H9 (cell line): ENCODE measurements around the gene PPM1B. TPM values are rescaled to one million over a fixed set of nuclear protein-coding genes. Genes with fewer than 3 reads are reported as not detected.

ENCODE experiments used
- DNase-seq: peaks from one replicate; pipeline ENCODE4 v3.0.0-alpha.2; 2017
- H2AFZ ChIP-seq: one replicate; pipeline ENCODE4 v1.6.1; 2013; ENCODE audit warnings: mild to moderate bottlenecking, low read length, control low read depth, moderate library complexity
- H2AK5ac ChIP-seq: 2 replicates; pipeline ENCODE4 v1.6.1; 2013; ENCODE audit warnings: low read length, control low read depth, mixed read lengths; ENCODE audit not compliant: insufficient read length
- H2BK120ac ChIP-seq: one replicate; pipeline ENCODE4 v1.6.1; 2013; ENCODE audit warnings: low read depth, mild to moderate bottlenecking, low read length, control low read depth, inconsistent platforms; ENCODE audit not compliant: poor library complexity, severe bottlenecking
- H2BK12ac ChIP-seq: 2 replicates; pipeline ENCODE4 v1.6.1; 2013; ENCODE audit warnings: low read length, control low read depth, mixed read lengths, low read depth; ENCODE audit not compliant: insufficient read length
- H2BK15ac ChIP-seq: 2 replicates; pipeline ENCODE4 v1.6.1; 2013; ENCODE audit warnings: low read depth, low read length, control low read depth
- H2BK20ac ChIP-seq: one replicate; pipeline ENCODE4 v1.6.1; 2013; ENCODE audit warnings: low read depth, mild to moderate bottlenecking, low read length, control low read depth, inconsistent platforms; ENCODE audit not compliant: poor library complexity, severe bottlenecking
- H2BK5ac ChIP-seq: 2 replicates; pipeline ENCODE4 v1.6.1; 2013; ENCODE audit warnings: low read length, control low read depth, mixed read lengths; ENCODE audit not compliant: insufficient read length
- H3K14ac ChIP-seq: 2 replicates; pipeline ENCODE4 v1.6.1; 2013; ENCODE audit warnings: low read length, control low read depth; ENCODE audit not compliant: insufficient read depth
- H3K18ac ChIP-seq: 2 replicates; pipeline ENCODE4 v1.6.1; 2013; ENCODE audit warnings: low read depth, mild to moderate bottlenecking, mixed read lengths, low read length, control low read depth; ENCODE audit not compliant: insufficient read length
- H3K23ac ChIP-seq: 2 replicates; pipeline ENCODE4 v1.6.1; 2013; ENCODE audit warnings: low read length, control low read depth, mixed read lengths, low read depth; ENCODE audit not compliant: insufficient read length
- H3K23me2 ChIP-seq: 2 replicates; pipeline ENCODE4 v1.6.1; 2013; ENCODE audit warnings: low read depth, mild to moderate bottlenecking, mixed read lengths, low read length, control low read depth; ENCODE audit not compliant: insufficient read length, poor library complexity, severe bottlenecking
- H3K27ac ChIP-seq: 2 replicates; pipeline ENCODE4 v1.5.1; 2013; ENCODE audit warnings: low read length, control low read depth, mixed read lengths, low read depth; ENCODE audit not compliant: insufficient read length
- H3K27me3 ChIP-seq: 2 replicates; pipeline ENCODE4 v1.6.1; 2013; ENCODE audit warnings: low read length, control low read depth, inconsistent platforms; ENCODE audit not compliant: insufficient read depth
- H3K4ac ChIP-seq: 2 replicates; pipeline ENCODE4 v1.6.1; 2013; ENCODE audit warnings: low read depth, mild to moderate bottlenecking, control low read depth, inconsistent platforms, low read length, moderate library complexity
- H3K4me1 ChIP-seq: 2 replicates; pipeline ENCODE4 v1.6.1; 2013; ENCODE audit warnings: low read length, control low read depth, inconsistent platforms; ENCODE audit not compliant: insufficient read depth
- H3K4me2 ChIP-seq: 2 replicates; pipeline ENCODE4 v1.6.1; 2013; ENCODE audit warnings: low read length, control low read depth, mixed read lengths; ENCODE audit not compliant: insufficient read length, insufficient read depth
- H3K56ac ChIP-seq: 2 replicates; pipeline ENCODE4 v1.6.1; 2013; ENCODE audit warnings: low read depth, mild to moderate bottlenecking, mixed read lengths, low read length, control low read depth; ENCODE audit not compliant: insufficient read length
- H3K79me1 ChIP-seq: 2 replicates; pipeline ENCODE4 v1.6.1; 2013; ENCODE audit warnings: low read depth, mild to moderate bottlenecking, moderate library complexity, low read length, control low read depth, inconsistent platforms; ENCODE audit not compliant: insufficient read depth, poor library complexity, severe bottlenecking
- H3K79me2 ChIP-seq: 2 replicates; pipeline ENCODE4 v1.6.1; 2013; ENCODE audit warnings: low read length, control low read depth, inconsistent platforms; ENCODE audit not compliant: insufficient read depth
- H3K9ac ChIP-seq: 2 replicates; pipeline ENCODE4 v1.6.1; 2013; ENCODE audit warnings: low read length, control low read depth, mixed read lengths; ENCODE audit not compliant: insufficient read length; ENCODE audit errors: extremely low read depth
- H3K9me3 ChIP-seq: one replicate; pipeline ENCODE4 v1.6.1; 2013; ENCODE audit warnings: low read depth, low read length, inconsistent platforms; ENCODE audit not compliant: control insufficient read depth
- H3T11ph ChIP-seq: one replicate; pipeline ENCODE4 v1.6.1; 2013; ENCODE audit warnings: mild to moderate bottlenecking, low read length, control low read depth, inconsistent platforms
- H4K20me1 ChIP-seq: one replicate; pipeline ENCODE4 v1.6.1; 2013; ENCODE audit not compliant: control insufficient read depth, insufficient read length, insufficient read depth
- H4K5ac ChIP-seq: 2 replicates; pipeline ENCODE4 v1.6.1; 2013; ENCODE audit warnings: low read depth, mild to moderate bottlenecking, mixed read lengths, low read length, control low read depth; ENCODE audit not compliant: insufficient read length
- H4K8ac ChIP-seq: replicated peaks from 2 replicates; pipeline ENCODE4 v1.6.1; 2013; ENCODE audit warnings: low read length, control low read depth, mixed read lengths, low read depth; ENCODE audit not compliant: insufficient read length
- H4K91ac ChIP-seq: 2 replicates; pipeline ENCODE4 v1.6.1; 2013; ENCODE audit warnings: low read depth, mild to moderate bottlenecking, moderate library complexity, mixed read lengths, low read length, control low read depth; ENCODE audit not compliant: insufficient read length
- H3K27ac Mint-ChIP-seq, 3 experiments: 2 replicates in 2 of 3; 3 replicates in 1 of 3; pipeline ENCODE4 v1.8.0; 2020 to 2021; ENCODE audit warnings: mixed read lengths in 3 of 3, mild to moderate bottlenecking in 1 of 3, moderate library complexity in 1 of 3
- H3K27me3 Mint-ChIP-seq: 2 replicates; pipeline ENCODE4 v1.8.0; 2021; ENCODE audit warnings: low read depth, mild to moderate bottlenecking, moderate library complexity, mixed read lengths
- H3K36me3 Mint-ChIP-seq, 3 experiments: 2 replicates in 2 of 3; 3 replicates in 1 of 3; pipeline ENCODE4 v1.8.0; 2020 to 2021; ENCODE audit warnings: low read depth in 3 of 3, mixed read lengths in 3 of 3; ENCODE audit not compliant: insufficient read depth in 1 of 3
- H3K4me1 Mint-ChIP-seq, 2 experiments: 2 replicates each; pipeline ENCODE4 v1.8.0; 2020; ENCODE audit warnings: mixed read lengths in 2 of 2
- H3K4me3 Mint-ChIP-seq, 2 experiments: 2 replicates in 1 of 2; 3 replicates in 1 of 2; pipeline ENCODE4 v1.8.0; 2020 to 2021; ENCODE audit warnings: mild to moderate bottlenecking in 2 of 2, mixed read lengths in 2 of 2, moderate library complexity in 1 of 2
- H3K9me3 Mint-ChIP-seq, 2 experiments: 2 replicates in 1 of 2; 3 replicates in 1 of 2; pipeline ENCODE4 v1.8.0; 2020; ENCODE audit warnings: mild to moderate bottlenecking in 2 of 2, mixed read lengths in 2 of 2, moderate library complexity in 1 of 2
- CTCF ChIP-seq: fragments of 200-600 bp; sonication (generic); conservative IDR thresholded peaks from 3 replicates; pipeline ENCODE4 v1.8.0; 2021; ENCODE audit warnings: antibody characterized with exemption, mild to moderate bottlenecking
- WGBS: extraction: QIAGEN DNeasy Blood & Tissue Kit; methylation state at CpG from one replicate; pipeline ENCODE4 v1.1.7; 2013; ENCODE audit warnings: missing lambda C conversion rate, low lambda C conversion rate, mixed read lengths; ENCODE audit not compliant: insufficient read length; ENCODE audit errors: extremely low coverage; 5-methylcytosine and 5-hydroxymethylcytosine counted together
- total RNA-seq: library from RNA; stranded (reverse); gene quantifications from 2 replicates; pipeline ENCODE4 v1.2.1, GENCODE V29; 2021

PPM1B gene
- total RNA-seq, 1 experiment from 2014 or later = 156 TPM

GRCh38 chr2:44267269-44267795 lies 98.7 kb downstream of the PPM1B start:
- Histone ChIP-seq H2AK5ac (no peak overlapping the region), H3T11ph (no peak overlapping the region), H3K23me2 (no peaks in the 10 kb centered on the region), H3K27me3 (no peaks in the 10 kb centered on the region), H2BK15ac (no peak overlapping the region), H3K27ac (no peak overlapping the region), H4K20me1 (no peaks in the 10 kb centered on the region), H3K79me2 (no peaks in the 10 kb centered on the region), H4K8ac (no peak overlapping the region), H3K9me3 (no peaks in the 10 kb centered on the region), H2AFZ (no peak overlapping the region), H2BK5ac (no peak overlapping the region), H3K79me1 (no peaks in the 10 kb centered on the region), H3K4ac (no peak overlapping the region), H3K18ac (no peak overlapping the region), H3K56ac (no peak overlapping the region), H4K91ac (no peak overlapping the region), H3K9ac (no peak overlapping the region), H3K14ac (no peak overlapping the region), H3K4me2 (no peak overlapping the region), H2BK20ac (no peak overlapping the region), H2BK120ac (no peak overlapping the region), H2BK12ac (no peak overlapping the region), H4K5ac (no peak overlapping the region), H3K23ac (no peak overlapping the region), H3K4me1 (no peaks in the 10 kb centered on the region)
- peaks cover 12 to 13% of the 10 kb centered on the region in 2 experiments for H3K4me1 Mint-ChIP-seq
- no peak overlapping the region for H3K4me3 Mint-ChIP-seq
- no CpG with 5 or more reads among the region's 3 CpGs for WGBS
- no peaks in the 10 kb centered on the region for H3K27me3 Mint-ChIP-seq
- peak overlapping the region in 2 of 3 experiments; percentile 6 to 19; a peak in 1 of 7 replicates for H3K27ac Mint-ChIP-seq
- no peaks in the 10 kb centered on the region for H3K9me3 Mint-ChIP-seq
- no peak for TF ChIP-seq CTCF
- no peaks in the 10 kb centered on the region for H3K36me3 Mint-ChIP-seq
- DNase-seq = no peak
